OCI-LY1 (cell line): ENCODE measurements around the gene ICE1.

Experiments used
- H2AFZ ChIP-seq: fragments of 200-600 bp; sonication (generic), shearing (Covaris generic); 2 replicates; pipeline ENCODE4 v1.6.0; 2014; ENCODE audit warnings: antibody characterized with exemption, mild to moderate bottlenecking, low read length
- H3F3A ChIP-seq: fragments of 200-600 bp; sonication (generic), shearing (Covaris generic); 2 replicates; pipeline ENCODE4 v1.6.0; 2014; ENCODE audit warnings: mild to moderate bottlenecking, antibody characterized with exemption, low read length, moderate library complexity; ENCODE audit not compliant: insufficient read depth
- H3K27ac ChIP-seq: fragments of 200-600 bp; sonication (generic); 2 replicates; pipeline ENCODE4 v1.5.1; 2014; ENCODE audit warnings: low read length, mixed run types, mild to moderate bottlenecking, low read depth; ENCODE audit not compliant: poor library complexity, severe bottlenecking
- H3K27me3 ChIP-seq: fragments of 200-600 bp; sonication (generic); 2 replicates; pipeline ENCODE4 v1.6.0; 2014; ENCODE audit warnings: antibody characterized with exemption, mild to moderate bottlenecking, low read length, moderate library complexity; ENCODE audit not compliant: insufficient read depth
- H3K36me3 ChIP-seq: fragments of 200-600 bp; sonication (generic); 2 replicates; pipeline ENCODE4 v1.6.1; 2014; ENCODE audit warnings: mild to moderate bottlenecking, antibody characterized with exemption, low read length, moderate library complexity, mixed read lengths; ENCODE audit not compliant: insufficient read depth
- H3K4me1 ChIP-seq: fragments of 200-600 bp; sonication (generic); 2 replicates; pipeline ENCODE4 v1.5.1; 2014; ENCODE audit warnings: mild to moderate bottlenecking, low read length, moderate library complexity; ENCODE audit not compliant: insufficient read depth, severe bottlenecking
- H3K4me2 ChIP-seq: fragments of 200-600 bp; sonication (generic), shearing (Covaris generic); 2 replicates; pipeline ENCODE4 v1.6.1; 2014; ENCODE audit warnings: low read length
- H3K4me3 ChIP-seq: fragments of 200-600 bp; sonication (generic); 2 replicates; pipeline ENCODE4 v1.5.1; 2014; ENCODE audit warnings: low read length, low read depth, mild to moderate bottlenecking, mixed read lengths; ENCODE audit not compliant: poor library complexity, severe bottlenecking
- H3K79me2 ChIP-seq: fragments of 200-600 bp; shearing (Covaris generic); 2 replicates; pipeline ENCODE4 v1.6.1; 2016; ENCODE audit warnings: mixed run types, low read length, mixed read lengths; ENCODE audit not compliant: insufficient read depth
- H3K9ac ChIP-seq: fragments of 200-600 bp; sonication (generic), shearing (Covaris generic); 2 replicates; pipeline ENCODE4 v1.6.1; 2014; ENCODE audit warnings: mild to moderate bottlenecking, low read length, mixed read lengths
- H3K9me2 ChIP-seq: fragments of 200-600 bp; sonication (generic), shearing (Covaris generic); 2 replicates; pipeline ENCODE4 v1.6.1; 2014; ENCODE audit warnings: low read depth, mild to moderate bottlenecking, low read length, mixed read lengths
- H3K9me3 ChIP-seq: fragments of 200-600 bp; shearing (Covaris generic); 2 replicates; pipeline ENCODE4 v1.6.1; 2014; ENCODE audit warnings: low read length, mixed read lengths
- H4K20me1 ChIP-seq: fragments of 200-600 bp; sonication (generic), shearing (Covaris generic); 2 replicates; pipeline ENCODE4 v1.6.0; 2016; ENCODE audit warnings: mild to moderate bottlenecking, low read length; ENCODE audit not compliant: insufficient read depth
- EZH2 ChIP-seq: fragments of 200-600 bp; sonication (generic), shearing (Covaris generic); IDR thresholded peaks from 2 replicates; pipeline ENCODE4 v1.8.0; 2017; ENCODE audit warnings: borderline replicate concordance, mixed run types, mild to moderate bottlenecking, antibody characterized with exemption, low read length, moderate library complexity, mixed read lengths
- TF ChIP-seq, protein P1 (sequence below): fragments of 200-600 bp; sonication (generic), shearing (Covaris generic); IDR thresholded peaks from 2 replicates; pipeline ENCODE4 v1.5.1; 2017; ENCODE audit warnings: mild to moderate bottlenecking, antibody characterized with exemption, low read length, moderate library complexity, mixed read lengths

Gene ICE1

DNA sequence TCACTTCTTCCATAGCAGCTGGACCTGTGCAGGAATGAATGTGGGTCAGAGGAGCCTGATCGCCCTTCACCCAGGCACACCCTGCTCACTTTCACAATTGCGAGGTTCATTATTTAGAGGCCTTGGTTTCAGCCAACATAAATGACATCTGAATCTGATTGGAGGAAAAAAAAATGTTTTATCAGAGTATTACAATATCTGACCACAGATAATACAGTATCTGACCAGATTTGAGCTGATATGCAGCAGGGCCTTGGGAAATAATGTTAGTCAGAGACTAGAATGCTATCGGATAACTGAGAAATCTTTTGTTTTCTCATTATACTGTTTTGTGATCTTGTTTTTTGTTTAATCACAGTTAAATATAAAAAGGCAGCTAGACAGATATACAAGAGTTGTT, 7.7 kb downstream of the ICE1 start:
- H3K36me3 ChIP-seq = peaks cover 39% of the 10 kb centered on the region
- no peak overlapping the region for H3K4me3 ChIP-seq
- H3K4me2 ChIP-seq = no peak overlapping the region
- H3K9me3 ChIP-seq = no peaks in the 10 kb centered on the region
- H3K79me2 ChIP-seq = peaks cover 92% of the 10 kb centered on the region
- TF ChIP-seq EZH2 = no peak
- TF ChIP-seq, protein P1, sequence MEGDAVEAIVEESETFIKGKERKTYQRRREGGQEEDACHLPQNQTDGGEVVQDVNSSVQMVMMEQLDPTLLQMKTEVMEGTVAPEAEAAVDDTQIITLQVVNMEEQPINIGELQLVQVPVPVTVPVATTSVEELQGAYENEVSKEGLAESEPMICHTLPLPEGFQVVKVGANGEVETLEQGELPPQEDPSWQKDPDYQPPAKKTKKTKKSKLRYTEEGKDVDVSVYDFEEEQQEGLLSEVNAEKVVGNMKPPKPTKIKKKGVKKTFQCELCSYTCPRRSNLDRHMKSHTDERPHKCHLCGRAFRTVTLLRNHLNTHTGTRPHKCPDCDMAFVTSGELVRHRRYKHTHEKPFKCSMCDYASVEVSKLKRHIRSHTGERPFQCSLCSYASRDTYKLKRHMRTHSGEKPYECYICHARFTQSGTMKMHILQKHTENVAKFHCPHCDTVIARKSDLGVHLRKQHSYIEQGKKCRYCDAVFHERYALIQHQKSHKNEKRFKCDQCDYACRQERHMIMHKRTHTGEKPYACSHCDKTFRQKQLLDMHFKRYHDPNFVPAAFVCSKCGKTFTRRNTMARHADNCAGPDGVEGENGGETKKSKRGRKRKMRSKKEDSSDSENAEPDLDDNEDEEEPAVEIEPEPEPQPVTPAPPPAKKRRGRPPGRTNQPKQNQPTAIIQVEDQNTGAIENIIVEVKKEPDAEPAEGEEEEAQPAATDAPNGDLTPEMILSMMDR = no peak
- no peaks in the 10 kb centered on the region for H3K9me2 ChIP-seq
- H3F3A ChIP-seq = 0 out of 2 replicates have a peak, but pooled peaks cover 3% of the 10 kb centered on the region
- H3K9ac ChIP-seq = no peak overlapping the region
- H2AFZ ChIP-seq = no peak overlapping the region
- no peaks in the 10 kb centered on the region for H3K4me1 ChIP-seq
- no peak overlapping the region for H3K27ac ChIP-seq
- no peaks in the 10 kb centered on the region for H4K20me1 ChIP-seq
- no peaks in the 10 kb centered on the region for H3K27me3 ChIP-seq

DNA sequence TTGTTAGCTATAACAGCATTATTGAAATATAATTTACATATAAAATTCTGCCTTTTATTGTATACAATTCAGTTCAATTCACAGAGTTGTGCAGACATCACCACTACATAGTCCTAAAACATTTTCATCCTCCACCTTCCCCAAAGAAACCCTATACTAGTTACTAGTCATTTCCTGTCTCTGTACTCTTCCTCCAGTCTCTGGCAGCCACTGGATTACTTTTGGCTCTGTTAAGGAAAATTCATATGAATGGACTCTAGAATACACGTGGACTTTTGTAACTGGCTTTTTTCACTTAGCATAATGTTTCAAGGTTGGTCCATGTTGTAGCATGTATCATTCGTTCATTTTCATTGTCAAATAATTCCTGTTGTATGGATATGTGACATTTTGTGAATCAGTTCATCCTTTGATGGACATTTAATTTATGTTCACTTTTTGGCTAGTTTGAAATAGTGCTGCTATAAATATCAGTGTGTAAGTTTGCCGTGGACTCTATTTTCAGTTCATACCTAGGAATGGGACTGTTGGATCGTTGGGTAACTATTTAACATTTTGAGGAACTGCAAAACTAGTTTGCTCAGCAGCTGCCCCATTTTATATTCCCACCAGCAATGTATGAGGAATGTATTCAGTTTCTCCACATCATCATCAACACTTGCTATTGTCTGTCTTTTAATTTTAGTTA, 9.7 kb downstream of the ICE1 start:
- no peaks in the 10 kb centered on the region for H3K27me3 ChIP-seq
- no peak overlapping the region for H3K4me3 ChIP-seq
- no peak overlapping the region for H3K4me2 ChIP-seq
- peaks cover 83% of the 10 kb centered on the region for H3K79me2 ChIP-seq
- H4K20me1 ChIP-seq = no peaks in the 10 kb centered on the region
- TF ChIP-seq, protein P1 = no peak
- TF ChIP-seq EZH2 = no peak
- H3K9me2 ChIP-seq = no peaks in the 10 kb centered on the region
- H3K9me3 ChIP-seq = no peaks in the 10 kb centered on the region
- no peak overlapping the region for H3K9ac ChIP-seq
- no peak overlapping the region for H2AFZ ChIP-seq
- H3K27ac ChIP-seq = no peak overlapping the region
- H3F3A ChIP-seq = 0 out of 2 replicates have a peak, but pooled peaks cover 3% of the 10 kb centered on the region
- no peaks in the 10 kb centered on the region for H3K4me1 ChIP-seq
- peaks cover 24% of the 10 kb centered on the region for H3K36me3 ChIP-seq

GRCh38 chr5:5436203-5436760, 13.8 kb downstream of the ICE1 start:
- Histone ChIP-seq H3K4me3 (no peak overlapping the region), H3F3A (0 out of 2 replicates have a peak, but pooled peaks cover 3% of the 10 kb centered on the region), H3K27ac (no peak overlapping the region), H3K36me3 (peaks cover 36% of the 10 kb centered on the region), H3K79me2 (peaks cover 47% of the 10 kb centered on the region), H3K4me1 (no peaks in the 10 kb centered on the region), H4K20me1 (no peaks in the 10 kb centered on the region), H3K9ac (no peak overlapping the region), H3K4me2 (no peak overlapping the region), H3K9me3 (no peaks in the 10 kb centered on the region), H2AFZ (no peak overlapping the region), H3K9me2 (no peaks in the 10 kb centered on the region), H3K27me3 (no peaks in the 10 kb centered on the region)
- TF ChIP-seq, protein P1 = no peak
- TF ChIP-seq EZH2 = no peak
